GM21367 (cell line): ENCODE data around the gene MRPL53.
"Not testable (repeated sequence)": the region's sequence is repeated elsewhere in the genome, so short reads cannot be mapped to it uniquely, and the experiment has no call there.

Source experiments
- ATAC-seq: cut with Tn5 transposase; IDR thresholded peaks from one replicate; pipeline ENCODE4 v1.9.1; 2021; ENCODE audit not compliant: unreplicated experiment

Gene MRPL53

DNA sequence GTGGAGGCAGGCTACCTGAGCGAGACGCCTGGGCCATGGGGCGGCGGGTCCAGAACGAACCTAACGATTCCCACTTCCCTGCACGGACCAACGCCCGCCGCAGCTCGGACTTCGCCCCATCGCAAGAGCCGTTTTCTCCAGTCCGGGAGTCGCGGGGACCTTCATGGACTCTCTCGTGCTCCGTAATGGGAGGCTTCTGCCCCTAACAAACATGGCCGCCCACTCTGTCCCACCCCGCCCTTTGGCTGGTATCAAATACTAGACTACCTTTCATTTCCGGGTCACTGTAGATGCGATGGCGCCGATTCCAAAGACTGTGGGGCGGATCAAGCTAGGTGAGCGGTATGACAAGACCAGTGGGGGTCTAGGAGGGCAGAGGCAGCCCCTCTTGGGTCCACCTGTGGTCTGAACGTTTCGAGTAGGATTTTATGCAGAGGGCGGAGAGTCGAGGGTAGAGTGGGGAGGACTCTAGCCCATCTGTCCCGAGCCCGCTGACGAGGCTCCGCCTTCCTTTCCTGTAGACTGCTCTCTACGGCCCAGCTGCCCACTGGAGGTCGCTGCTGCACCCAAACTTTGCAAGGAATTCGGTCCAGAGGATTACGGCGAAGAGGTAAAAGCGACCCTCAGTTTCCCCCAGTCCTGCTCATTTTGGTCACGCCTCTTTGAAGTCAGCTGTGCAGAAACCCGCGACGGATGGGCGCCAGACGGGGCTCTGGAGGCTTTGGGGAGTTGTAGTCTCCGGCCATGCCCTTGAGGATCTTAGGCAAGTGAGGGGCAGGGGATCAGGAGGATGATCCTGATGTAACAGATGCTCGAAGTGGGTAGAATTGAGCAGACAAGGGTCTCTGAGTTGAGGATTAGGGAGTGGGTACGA is 10.6 kb upstream of the MRPL53 start, which contains the start of the genes CCDC142 and TTC31:
CCDC142 (minus strand) TSS at position 198 of the 874 bp plus-strand sequence; CDS start at position 37, 161 bp downstream.
TTC31 (plus strand) TSS at position 281 of the 874 bp plus-strand sequence; CDS start at position 296, 15 bp downstream.
- peak; percentile 76 for ATAC-seq

DNA sequence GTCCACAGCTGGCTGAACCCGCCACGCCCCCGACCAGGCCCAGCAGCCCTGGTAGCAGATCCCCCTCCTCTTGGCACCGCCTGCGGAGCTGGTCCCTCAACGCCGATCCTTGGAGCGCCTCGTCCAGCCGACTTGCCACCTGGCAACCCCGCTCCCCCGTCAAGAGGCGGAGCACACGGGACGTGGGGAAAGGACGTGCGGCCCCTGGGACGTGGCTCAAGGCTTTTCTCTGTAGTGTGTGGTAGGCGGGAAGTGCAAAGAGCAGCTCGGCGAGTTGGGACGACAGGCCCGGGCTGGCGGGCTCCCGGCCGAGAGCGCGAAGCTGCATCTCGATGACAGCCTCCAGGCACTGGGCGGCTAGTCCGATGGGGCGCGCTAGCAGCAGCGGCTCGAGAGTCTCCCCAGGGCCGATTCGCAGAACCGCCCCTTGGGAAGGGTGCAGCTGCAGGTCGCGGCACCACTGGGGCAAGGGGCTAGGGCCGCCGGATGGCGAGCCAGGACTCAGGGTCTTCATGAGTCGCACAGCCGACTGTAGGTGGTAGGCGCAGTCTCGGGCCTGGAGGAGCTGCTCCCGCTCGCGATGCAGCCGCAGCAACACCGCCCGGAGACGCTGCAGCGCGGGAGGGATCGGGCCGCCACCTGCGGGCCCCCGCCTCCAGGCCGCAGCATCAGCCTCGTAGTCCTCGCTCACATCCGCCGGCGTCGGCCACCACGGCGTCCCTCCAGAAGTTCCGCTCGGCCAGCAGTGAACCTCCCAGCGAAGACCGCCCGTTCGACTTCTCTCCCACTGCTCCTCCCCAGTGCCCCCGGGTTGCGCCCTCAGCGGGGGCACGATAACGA is 9.7 kb upstream of the MRPL53 start:
- peak; percentile 22 for ATAC-seq

DNA sequence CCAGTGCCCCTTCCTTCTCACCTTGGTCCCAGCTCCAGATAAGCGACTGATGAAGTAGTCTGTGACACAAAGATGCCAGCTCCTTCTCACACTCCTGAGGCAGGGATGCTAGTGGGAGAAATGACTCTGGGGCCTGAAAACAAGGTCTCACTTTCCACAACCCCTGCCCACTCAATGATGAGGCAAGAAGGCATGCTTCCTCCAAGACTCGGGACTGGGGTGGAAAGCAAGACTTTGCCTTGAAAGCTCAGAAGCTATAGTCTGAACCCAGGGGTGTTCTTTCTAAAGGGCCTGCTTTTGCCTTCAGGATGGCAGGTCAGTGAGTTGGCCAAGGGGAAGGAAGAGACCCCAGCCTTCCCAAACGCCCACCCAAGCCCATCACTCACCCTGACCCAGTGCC is 9.0 kb upstream of the MRPL53 start:
- ATAC-seq, result no peak

DNA sequence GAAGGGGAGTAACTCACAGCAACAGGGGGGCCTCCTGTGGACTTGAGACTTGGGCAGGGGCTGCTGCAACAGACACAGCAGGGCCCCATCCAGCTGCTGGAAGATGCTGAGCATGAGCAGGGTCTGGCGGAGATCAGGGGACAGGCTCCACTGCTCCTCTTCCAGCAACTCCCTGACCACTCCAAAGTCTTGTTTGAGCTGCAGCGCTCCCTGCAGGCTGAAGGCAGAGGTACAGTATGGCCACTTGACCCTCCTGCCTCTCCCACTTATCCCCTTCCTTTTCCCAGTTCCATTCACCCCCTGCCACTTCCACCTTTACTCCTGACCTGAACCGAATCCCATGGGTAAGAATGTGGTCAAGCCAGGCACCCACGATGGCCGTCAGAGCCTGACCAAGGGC is 2.4 kb upstream of the MRPL53 start:
- ATAC-seq, result no peak

DNA sequence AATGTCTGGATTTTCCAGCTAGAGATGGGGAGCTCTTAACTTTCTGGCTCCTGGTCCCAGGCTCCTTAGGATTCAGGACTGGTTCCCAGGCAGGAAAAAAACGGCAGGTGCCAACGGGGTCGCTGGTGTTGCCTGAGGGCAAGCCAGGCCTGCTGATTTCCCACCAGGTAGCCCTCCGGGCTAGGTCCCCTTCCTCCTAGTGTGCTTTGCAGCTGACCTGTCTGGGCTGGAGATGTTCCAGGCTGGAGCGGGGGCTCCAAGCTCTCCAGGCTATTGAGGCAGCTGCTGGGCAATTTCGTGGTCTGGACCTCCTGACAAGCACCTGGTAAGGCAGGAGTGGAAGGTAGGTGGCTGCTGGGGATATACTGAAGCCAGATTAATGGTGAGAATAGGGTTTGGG is 2.0 kb upstream of the MRPL53 start:
- ATAC-seq, result no peak

DNA sequence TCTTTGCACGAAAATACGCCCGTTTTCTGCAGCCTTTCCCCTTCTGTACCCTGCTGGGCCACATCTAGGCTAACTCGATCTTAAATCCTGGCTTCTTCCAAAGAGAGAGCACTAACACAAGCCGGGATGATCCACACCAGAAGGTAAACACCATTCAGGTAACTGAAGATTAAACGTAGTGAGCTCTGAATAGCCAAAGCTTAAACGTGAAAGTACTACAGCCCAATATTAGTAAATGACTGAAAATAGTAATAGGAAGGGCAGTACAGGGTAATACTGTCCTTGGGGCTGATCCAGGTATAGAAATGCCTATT is 422 bp upstream of the MRPL53 start:
- ATAC-seq, result no peak

DNA sequence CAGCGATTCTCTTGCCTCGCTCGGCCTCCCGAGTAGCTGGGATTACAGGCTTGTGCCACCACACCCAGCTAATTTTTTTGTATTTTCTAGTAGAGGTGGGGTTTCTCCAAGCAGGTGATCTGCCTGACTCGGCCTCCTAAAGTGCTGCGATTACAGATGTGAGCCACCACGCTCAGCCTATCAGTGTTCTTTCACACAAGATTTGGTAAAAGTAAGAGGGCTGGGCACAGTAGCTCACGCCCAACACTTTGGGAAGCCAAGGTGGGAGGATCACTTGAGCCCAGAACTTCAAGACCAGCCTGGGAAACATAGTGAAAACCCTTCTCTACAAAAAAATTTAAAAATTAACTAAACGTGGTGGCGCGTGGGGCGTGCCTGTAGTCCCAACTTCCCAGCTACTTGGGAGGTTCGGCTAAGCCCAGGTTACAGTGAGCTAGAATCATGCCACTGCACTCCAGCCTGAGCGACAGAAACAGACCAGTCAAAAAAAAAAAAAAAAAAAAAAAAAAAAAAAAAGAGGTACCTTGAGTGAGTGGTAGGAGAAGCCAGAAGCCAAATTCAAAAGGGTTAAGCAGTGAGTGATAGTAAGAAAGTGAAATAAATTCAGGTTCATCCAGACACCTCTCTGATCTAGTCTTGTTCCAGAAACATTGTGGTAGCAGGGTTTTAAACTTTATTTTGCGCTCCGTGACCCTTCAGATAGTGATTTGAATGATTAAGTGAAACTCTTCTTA is 981 bp downstream of the MRPL53 start:
- ATAC-seq, result no peak

DNA sequence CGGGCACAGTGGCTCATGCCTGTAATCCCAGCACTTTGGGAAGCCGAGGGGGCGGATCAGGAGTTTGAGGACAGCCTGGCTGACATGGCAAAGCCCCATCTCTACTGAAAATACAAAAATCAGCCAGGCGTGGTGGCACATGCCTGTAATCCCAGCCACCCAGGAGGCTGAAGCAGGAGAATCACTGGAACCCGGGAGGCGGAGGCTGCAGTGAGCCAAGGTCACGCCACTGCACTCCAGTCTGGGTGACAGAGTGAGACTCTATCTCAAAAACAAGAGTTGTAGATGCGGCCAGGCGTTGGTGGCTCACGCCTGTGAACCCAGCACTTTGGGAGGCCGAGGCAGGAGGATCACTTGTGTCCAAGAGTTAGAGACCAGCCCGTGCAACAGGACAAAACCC is 1.7 kb downstream of the MRPL53 start:
- not testable (repeated sequence) for ATAC-seq

DNA sequence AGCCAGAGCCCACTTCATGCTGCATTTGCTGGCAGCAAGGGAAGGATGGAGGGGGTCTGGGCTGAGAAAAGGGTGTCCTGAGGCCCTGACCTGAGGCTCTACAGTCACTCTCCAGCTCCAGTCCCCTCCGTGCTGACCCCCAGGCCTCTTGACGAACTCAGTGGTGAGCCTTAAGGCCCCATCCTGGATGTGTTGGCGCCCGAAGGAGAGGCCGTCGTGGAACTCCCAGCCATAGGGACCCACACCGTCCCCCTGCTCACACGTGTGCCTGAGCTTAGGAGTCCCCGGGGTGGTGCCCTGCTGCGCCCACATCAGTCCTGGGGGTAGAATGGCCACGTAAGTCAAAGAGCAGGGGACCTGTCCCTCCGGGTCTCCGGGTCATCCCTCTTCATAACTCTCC is 8.1 kb downstream of the MRPL53 start:
- no peak for ATAC-seq

DNA sequence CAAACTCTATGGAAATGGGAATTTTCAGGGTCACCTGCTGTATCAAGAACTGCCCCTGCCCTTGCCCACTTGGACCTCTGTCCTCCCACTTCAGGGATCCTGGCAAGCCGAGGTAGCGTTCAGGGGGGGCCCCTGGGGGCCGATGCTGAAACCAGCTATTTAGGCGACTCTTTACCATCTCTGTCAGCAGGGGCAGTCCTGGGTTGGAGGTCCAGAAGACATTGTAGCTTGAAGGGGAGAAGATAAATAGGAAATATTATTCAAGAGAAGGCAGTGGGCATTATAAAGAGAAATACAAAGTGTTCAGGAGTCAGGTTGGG is 9.7 kb downstream of the MRPL53 start:
- no peak for ATAC-seq

DNA sequence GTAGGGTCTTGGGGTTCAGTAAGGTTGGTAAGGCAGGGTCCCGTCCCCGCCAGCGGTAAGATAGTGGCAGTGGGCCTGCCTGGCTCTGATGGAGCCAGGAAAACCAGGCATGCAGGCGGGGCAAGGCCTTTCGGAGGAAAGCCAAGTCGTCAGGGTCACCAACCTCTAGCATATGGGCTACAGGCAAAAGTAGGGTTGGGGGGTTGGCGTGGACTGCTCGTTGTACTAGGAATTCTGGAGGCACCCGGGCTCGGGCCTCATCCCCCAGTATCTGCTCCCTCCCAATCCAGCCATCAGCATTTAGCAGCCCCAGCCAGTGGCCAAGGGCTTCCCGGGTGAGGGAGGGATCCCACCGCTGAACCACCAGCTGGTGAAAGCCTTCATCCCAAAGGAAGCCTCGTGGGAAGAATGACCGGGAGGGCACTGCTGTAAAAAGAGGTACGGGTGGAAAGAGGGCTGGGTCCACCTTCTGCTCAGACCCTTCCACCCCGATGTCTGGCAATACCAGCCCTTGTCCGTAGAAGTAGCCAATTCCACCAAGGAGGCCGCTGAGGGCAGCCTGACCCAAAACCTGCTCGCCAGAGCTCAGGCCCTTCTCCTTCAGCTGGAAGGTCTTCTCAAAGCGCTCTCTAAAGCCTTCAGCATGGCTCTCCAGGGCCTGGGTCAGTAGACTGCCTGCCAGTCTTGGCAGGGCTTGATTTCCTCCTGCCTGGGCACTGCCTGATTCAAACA is 10.3 kb downstream of the MRPL53 start:
- ATAC-seq, result no peak

DNA sequence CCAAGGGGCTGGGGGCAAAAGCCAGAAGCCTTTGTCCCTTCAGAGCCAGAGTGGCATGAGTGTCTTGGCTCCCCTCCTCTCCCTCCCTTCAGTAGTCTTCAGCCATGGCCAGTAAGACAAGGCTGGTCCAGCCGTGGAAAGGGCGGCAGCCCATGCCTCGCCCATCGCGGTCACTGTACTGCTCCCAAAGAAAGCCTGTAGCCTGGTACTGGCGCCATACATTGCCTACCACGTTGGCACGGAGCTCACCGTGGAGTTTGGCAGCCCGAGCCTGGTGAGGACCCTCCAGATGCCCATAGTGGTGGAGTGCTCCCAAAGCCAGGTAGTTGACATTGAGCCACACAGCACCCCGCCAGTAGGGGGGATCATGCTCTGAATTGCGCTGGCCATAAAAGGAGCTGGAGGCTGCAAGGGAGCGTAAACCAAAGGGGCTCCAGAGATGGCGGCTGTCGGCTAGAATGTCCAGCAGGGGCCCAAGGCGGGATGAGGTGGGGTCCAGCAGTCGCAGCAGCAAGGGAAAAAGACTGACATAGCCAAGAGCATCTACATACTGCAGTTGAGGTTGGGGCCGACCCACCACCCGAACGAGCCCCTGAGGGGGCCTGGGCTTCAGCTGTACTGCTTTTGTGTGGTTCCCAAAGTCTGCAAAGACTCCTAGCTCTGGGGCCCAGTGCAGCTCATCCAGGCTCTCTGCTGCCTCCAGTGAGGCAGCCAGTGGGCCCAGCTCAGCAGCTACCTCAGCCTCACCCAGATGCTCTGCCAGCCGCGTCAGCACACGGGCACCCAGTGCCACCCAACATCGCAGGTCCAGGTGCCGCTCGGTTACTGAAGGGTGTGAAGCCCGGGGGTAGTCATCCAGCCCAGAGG is 11.1 kb downstream of the MRPL53 start:
- no peak for ATAC-seq

DNA sequence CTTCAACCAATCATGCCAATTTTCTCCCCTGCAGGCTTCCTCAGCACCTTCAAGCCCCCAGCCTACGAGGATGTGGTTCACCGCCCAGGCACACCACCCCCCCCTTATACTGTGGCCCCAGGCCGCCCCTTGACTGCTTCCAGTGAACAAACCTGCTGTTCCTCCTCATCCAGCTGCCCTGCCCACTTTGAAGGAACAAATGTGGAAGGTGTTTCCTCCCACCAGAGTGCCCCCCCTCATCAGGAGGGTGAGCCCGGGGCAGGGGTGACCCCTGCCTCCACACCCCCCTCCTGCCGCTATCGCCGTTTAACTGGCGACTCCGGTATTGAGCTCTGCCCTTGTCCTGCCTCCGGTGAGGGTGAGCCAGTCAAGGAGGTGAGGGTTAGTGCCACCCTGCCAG is 12.3 kb downstream of the MRPL53 start:
- ATAC-seq, result not testable (repeated sequence)

DNA sequence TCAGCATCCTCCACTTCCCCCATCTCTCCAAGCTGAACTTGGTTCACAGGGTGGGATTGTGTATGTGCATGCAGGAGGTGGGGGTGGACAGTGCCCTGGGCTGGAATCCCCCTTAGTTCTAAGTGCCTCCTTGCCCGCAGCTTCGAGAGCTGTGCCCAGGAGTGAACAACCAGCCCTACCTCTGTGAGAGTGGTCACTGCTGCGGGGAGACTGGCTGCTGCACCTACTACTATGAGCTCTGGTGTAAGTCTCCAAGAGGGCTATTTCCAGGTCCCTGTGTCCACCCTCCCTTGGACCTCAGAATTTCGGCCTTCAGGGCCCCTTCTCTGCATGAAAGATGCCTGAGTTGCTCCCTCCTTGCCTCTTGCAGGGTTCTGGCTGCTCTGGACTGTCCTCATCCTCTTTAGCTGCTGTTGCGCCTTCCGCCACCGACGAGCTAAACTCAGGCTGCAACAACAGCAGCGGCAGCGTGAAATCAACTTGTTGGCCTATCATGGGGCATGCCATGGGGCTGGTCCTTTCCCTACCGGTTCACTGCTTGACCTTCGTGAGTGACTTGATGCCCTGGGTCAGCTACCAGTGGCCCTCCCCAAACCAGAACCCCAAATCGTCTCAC is 12.9 kb downstream of the MRPL53 start:
- ATAC-seq, result not testable (repeated sequence)

DNA sequence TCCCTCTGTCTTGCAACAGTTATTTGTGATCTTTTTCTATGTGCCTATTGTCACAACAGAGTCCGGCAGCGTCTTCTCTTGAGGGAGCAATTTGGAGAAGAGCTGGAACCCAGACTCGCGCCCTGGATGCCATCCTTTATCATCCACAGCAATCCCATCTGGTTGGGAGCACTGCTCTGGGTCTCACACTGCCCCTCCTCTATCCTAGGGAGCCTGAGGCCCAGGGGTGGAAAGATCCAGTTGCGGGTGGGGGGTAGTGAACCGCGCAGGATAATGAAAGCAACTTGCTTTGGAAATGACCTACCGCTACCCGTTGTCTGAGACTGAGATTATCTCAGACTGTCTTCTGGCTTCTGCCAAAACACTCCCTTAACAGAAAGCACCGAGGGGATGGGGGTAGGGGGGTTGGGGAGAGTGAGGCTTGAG is 13.5 kb downstream of the MRPL53 start:
- ATAC-seq, result no peak

DNA sequence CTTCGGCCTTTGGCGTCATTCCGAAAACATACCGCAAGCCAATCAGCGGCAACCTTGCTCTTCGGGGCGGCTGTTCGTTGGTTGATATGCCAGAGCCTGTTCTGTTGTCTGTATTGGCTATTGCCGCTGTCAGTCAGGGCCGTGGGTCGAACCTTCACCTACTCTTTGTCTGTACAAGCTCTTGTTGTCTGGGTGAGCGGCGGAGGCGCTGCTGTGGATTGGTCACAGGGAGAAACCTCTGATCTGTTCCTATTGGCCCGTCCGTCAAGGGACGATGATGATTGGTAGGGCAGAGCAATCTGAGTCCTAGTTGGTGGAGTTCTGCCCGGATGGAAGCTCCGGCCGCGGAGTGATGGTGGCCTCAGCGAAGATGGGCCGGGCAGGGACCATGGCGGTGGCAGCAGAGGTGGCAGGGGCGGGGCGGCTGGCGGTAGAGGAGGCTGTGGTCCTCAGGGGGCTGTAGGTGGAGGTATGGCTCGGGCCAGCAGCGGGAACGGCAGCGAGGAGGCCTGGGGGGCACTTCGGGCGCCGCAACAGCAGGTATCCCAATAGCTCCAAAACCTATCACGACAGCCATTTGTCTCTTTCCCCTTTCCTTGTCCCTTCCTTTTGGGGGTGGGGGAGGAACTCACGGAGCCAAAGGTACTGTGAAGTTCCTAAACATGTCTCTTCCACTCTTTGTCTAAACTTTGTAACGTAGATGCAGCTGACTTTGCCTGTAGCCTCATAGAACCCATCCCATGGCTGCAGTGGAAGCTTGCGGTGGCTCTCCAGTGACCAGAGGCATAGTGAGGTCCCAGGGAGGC is 14.1 kb downstream of the MRPL53 start, which contains the start of gene WBP1:
WBP1 (plus strand) TSS at position 307 of the 806 bp plus-strand sequence; CDS start at position 472, 165 bp downstream.
- ATAC-seq, result peak; percentile 75

DNA sequence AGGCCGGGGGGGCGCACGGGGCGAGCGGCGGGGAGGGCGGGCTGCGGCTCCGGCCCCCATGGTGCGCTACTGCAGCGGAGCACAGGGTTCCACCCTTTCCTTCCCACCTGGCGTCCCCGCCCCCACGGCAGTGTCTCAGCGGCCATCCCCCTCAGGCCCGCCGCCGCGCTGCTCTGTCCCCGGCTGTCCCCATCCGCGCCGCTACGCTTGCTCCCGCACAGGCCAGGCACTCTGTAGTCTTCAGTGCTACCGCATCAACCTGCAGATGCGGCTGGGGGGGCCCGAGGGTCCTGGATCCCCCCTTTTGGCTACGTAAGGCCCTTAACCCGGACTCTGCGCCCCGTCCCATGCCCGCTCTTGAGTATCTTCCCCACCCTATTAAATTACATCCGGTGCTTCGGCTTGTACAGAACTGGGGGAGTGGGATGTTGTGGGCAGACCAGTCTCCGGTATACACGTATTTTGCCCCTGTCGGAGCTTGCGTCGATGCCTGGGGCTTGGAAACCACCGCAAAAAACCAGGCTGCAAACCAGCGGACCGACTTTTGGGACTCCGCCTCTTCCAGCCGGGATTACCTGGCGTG is 14.8 kb downstream of the MRPL53 start:
- ATAC-seq, result peak; percentile 28

DNA sequence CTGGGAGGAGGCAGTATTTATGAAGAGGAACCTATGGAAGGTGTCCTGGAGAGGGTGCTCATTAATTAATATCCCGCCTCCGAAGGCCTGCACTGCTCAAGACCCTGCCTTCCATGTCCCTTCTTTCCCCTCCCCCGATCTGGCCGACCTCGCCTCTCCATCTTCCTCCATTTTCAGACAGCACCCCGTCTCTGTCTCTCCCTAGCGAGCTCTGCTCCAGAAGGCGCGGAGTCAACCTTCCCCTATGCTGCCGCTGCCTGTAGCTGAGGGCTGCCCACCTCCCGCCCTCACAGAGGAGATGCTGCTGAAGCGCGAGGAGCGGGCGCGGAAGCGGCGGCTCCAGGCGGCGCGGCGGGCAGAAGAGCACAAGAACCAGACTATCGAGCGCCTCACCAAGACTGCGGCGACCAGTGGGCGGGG is 15.3 kb downstream of the MRPL53 start:
- no peak for ATAC-seq
